ENCODE results near the gene XPO4. TPM values are rescaled to one million over a fixed set of nuclear protein-coding genes. Genes with fewer than 3 reads are reported as not detected.

The XPO4 gene
- total RNA-seq, 1 donor from 2014 or later: 25.5 TPM

GRCh38 chr13:20788312-20788711 is 114.2 kb downstream of the XPO4 start:
- no peak overlapping the region for H3K27ac Mint-ChIP-seq
- peaks cover 2% of the 10 kb centered on the region for H3K4me1 Mint-ChIP-seq (ENCODE audit: low read depth)
- no peaks in the 10 kb centered on the region for H3K27me3 Mint-ChIP-seq (ENCODE audit: low read depth)
- no peaks in the 10 kb centered on the region for H3K9me3 Mint-ChIP-seq
- no peak for DNase-seq (ENCODE audit: low spot score)
- intact Hi-C loops (cut with micrococcal nuclease): no loop called here
- H3K4me3 Mint-ChIP-seq (ENCODE audit: low read depth): no peak overlapping the region
- H3K36me3 Mint-ChIP-seq (ENCODE audit: low read depth): peaks cover 50% of the 10 kb centered on the region

GRCh38 chr13:20787180-20787579 is 115.4 kb downstream of the XPO4 start:
- intact Hi-C loops (cut with micrococcal nuclease): no loop called here
- no peaks in the 10 kb centered on the region for H3K27me3 Mint-ChIP-seq (ENCODE audit: low read depth)
- H3K9me3 Mint-ChIP-seq: no peaks in the 10 kb centered on the region
- H3K4me1 Mint-ChIP-seq (ENCODE audit: low read depth): peaks cover 2% of the 10 kb centered on the region
- no peak overlapping the region for H3K27ac Mint-ChIP-seq
- DNase-seq (ENCODE audit: low spot score): no peak
- no peak overlapping the region for H3K4me3 Mint-ChIP-seq (ENCODE audit: low read depth)
- peaks cover 56% of the 10 kb centered on the region for H3K36me3 Mint-ChIP-seq (ENCODE audit: low read depth)

GRCh38 chr13:20782116-20782708 is 120.3 kb downstream of the XPO4 start:
- Mint-ChIP-seq H3K27ac (no peak overlapping the region), H3K4me1 (ENCODE audit: low read depth) (no peaks in the 10 kb centered on the region), H3K9me3 (no peaks in the 10 kb centered on the region), H3K4me3 (ENCODE audit: low read depth) (no peak overlapping the region), H3K27me3 (ENCODE audit: low read depth) (no peaks in the 10 kb centered on the region), H3K36me3 (ENCODE audit: low read depth) (peaks cover 56% of the 10 kb centered on the region)
- no peak for DNase-seq (ENCODE audit: low spot score)
- intact Hi-C loops (cut with micrococcal nuclease): no loop called here

GRCh38 chr13:20780317-20780716 is 122.2 kb downstream of the XPO4 start:
- Mint-ChIP-seq H3K9me3 (no peaks in the 10 kb centered on the region), H3K4me1 (ENCODE audit: low read depth) (peaks cover under 1% of the 10 kb centered on the region), H3K36me3 (ENCODE audit: low read depth) (peaks cover 53% of the 10 kb centered on the region), H3K4me3 (ENCODE audit: low read depth) (no peak overlapping the region), H3K27ac (no peak overlapping the region), H3K27me3 (ENCODE audit: low read depth) (no peaks in the 10 kb centered on the region)
- DNase-seq (ENCODE audit: low spot score): no peak
- intact Hi-C loops (cut with micrococcal nuclease): no loop called here

GRCh38 chr13:20779405-20779804 is 123.1 kb downstream of the XPO4 start:
- no peak overlapping the region for H3K27ac Mint-ChIP-seq
- H3K9me3 Mint-ChIP-seq: no peaks in the 10 kb centered on the region
- no peak overlapping the region for H3K4me3 Mint-ChIP-seq (ENCODE audit: low read depth)
- DNase-seq (ENCODE audit: low spot score): no peak
- H3K4me1 Mint-ChIP-seq (ENCODE audit: low read depth): peaks cover 9% of the 10 kb centered on the region
- H3K36me3 Mint-ChIP-seq (ENCODE audit: low read depth): peaks cover 59% of the 10 kb centered on the region
- intact Hi-C loops (cut with micrococcal nuclease): no loop called here
- no peaks in the 10 kb centered on the region for H3K27me3 Mint-ChIP-seq (ENCODE audit: low read depth)

GRCh38 chr13:20778311-20778710 is 124.2 kb downstream of the XPO4 start:
- H3K36me3 Mint-ChIP-seq (ENCODE audit: low read depth): peaks cover 52% of the 10 kb centered on the region
- no peak overlapping the region for H3K4me3 Mint-ChIP-seq (ENCODE audit: low read depth)
- H3K27me3 Mint-ChIP-seq (ENCODE audit: low read depth): no peaks in the 10 kb centered on the region
- no peak for DNase-seq (ENCODE audit: low spot score)
- intact Hi-C loops (cut with micrococcal nuclease): no loop called here
- H3K4me1 Mint-ChIP-seq (ENCODE audit: low read depth): peaks cover 11% of the 10 kb centered on the region
- no peak overlapping the region for H3K27ac Mint-ChIP-seq
- H3K9me3 Mint-ChIP-seq: no peaks in the 10 kb centered on the region

GRCh38 chr13:20776751-20777150 is 125.8 kb downstream of the XPO4 start:
- H3K4me1 Mint-ChIP-seq (ENCODE audit: low read depth): peaks cover 20% of the 10 kb centered on the region
- H3K4me3 Mint-ChIP-seq (ENCODE audit: low read depth): no peak overlapping the region
- no peak overlapping the region for H3K27ac Mint-ChIP-seq
- no peak for DNase-seq (ENCODE audit: low spot score)
- no peaks in the 10 kb centered on the region for H3K9me3 Mint-ChIP-seq
- H3K27me3 Mint-ChIP-seq (ENCODE audit: low read depth): no peaks in the 10 kb centered on the region
- peaks cover 49% of the 10 kb centered on the region for H3K36me3 Mint-ChIP-seq (ENCODE audit: low read depth)
- intact Hi-C loops (cut with micrococcal nuclease): no loop called here

- H3K27me3 Mint-ChIP-seq (ENCODE audit: low read depth): no peaks in the 10 kb centered on the region
- no peak overlapping the region for H3K27ac Mint-ChIP-seq
- no peak for DNase-seq (ENCODE audit: low spot score)
- peaks cover 23% of the 10 kb centered on the region for H3K4me1 Mint-ChIP-seq (ENCODE audit: low read depth)
- H3K36me3 Mint-ChIP-seq (ENCODE audit: low read depth): peaks cover 53% of the 10 kb centered on the region
- peaks cover 5% of the 10 kb centered on the region for H3K9me3 Mint-ChIP-seq
- no peak overlapping the region for H3K4me3 Mint-ChIP-seq (ENCODE audit: low read depth)
- intact Hi-C loops (cut with micrococcal nuclease): no loop called here
Observed at GRCh38 chr13:20775961-20776360, 126.6 kb downstream of the XPO4 start.

GRCh38 chr13:20774746-20775145 is 127.8 kb downstream of the XPO4 start:
- Mint-ChIP-seq H3K36me3 (ENCODE audit: low read depth) (peaks cover 59% of the 10 kb centered on the region), H3K27ac (peak overlapping the region; percentile 60), H3K4me1 (ENCODE audit: low read depth) (peaks cover 23% of the 10 kb centered on the region), H3K9me3 (peaks cover 13% of the 10 kb centered on the region), H3K27me3 (ENCODE audit: low read depth) (no peaks in the 10 kb centered on the region), H3K4me3 (ENCODE audit: low read depth) (peak overlapping the region; percentile 70)
- no peak for DNase-seq (ENCODE audit: low spot score)
- intact Hi-C loops (cut with micrococcal nuclease): no loop called here

- Mint-ChIP-seq H3K27me3 (ENCODE audit: low read depth) (no peaks in the 10 kb centered on the region), H3K4me1 (ENCODE audit: low read depth) (peaks cover 23% of the 10 kb centered on the region), H3K4me3 (ENCODE audit: low read depth) (peak within 1 kb of the TSS; percentile 95), H3K27ac (peak within 1 kb of the TSS; percentile 99), H3K9me3 (peaks cover 25% of the 10 kb centered on the region), H3K36me3 (ENCODE audit: low read depth) (peaks cover 68% of the 10 kb centered on the region)
- intact Hi-C loops (cut with micrococcal nuclease): loop anchor here (2.0 kb wide), 2 partner anchors 71 to 129 kb away; partner anchors contain the start of genes IL17D and XPO4
- peak; percentile 93 for DNase-seq (ENCODE audit: low spot score)
Observed at GRCh38 chr13:20773194-20774080, 129.1 kb downstream of the XPO4 start, which contains the start of gene EEF1AKMT1. TSS of gene EEF1AKMT1 (minus strand) at chr13:20773961. CDS start at chr13:20757598, 16,363 bp downstream.

- H3K9me3 Mint-ChIP-seq: peaks cover 34% of the 10 kb centered on the region
- H3K4me1 Mint-ChIP-seq (ENCODE audit: low read depth): peaks cover 23% of the 10 kb centered on the region
- peaks cover 71% of the 10 kb centered on the region for H3K36me3 Mint-ChIP-seq (ENCODE audit: low read depth)
- H3K27ac Mint-ChIP-seq: peak overlapping the region; percentile 99
- intact Hi-C loops (cut with micrococcal nuclease): loop anchor here (2.0 kb wide), 2 partner anchors 70 to 130 kb away; partner anchors contain the start of genes IL17D and XPO4
- no peak for DNase-seq (ENCODE audit: low spot score)
- peak overlapping the region; percentile 95 for H3K4me3 Mint-ChIP-seq (ENCODE audit: low read depth)
- no peaks in the 10 kb centered on the region for H3K27me3 Mint-ChIP-seq (ENCODE audit: low read depth)
Observed at GRCh38 chr13:20772401-20773131, 130.0 kb downstream of the XPO4 start.

GRCh38 chr13:20769834-20770233 is 132.7 kb downstream of the XPO4 start:
- Mint-ChIP-seq H3K9me3 (peaks cover 39% of the 10 kb centered on the region), H3K4me1 (ENCODE audit: low read depth) (peaks cover 18% of the 10 kb centered on the region), H3K27me3 (ENCODE audit: low read depth) (no peaks in the 10 kb centered on the region), H3K4me3 (ENCODE audit: low read depth) (no peak overlapping the region), H3K36me3 (ENCODE audit: low read depth) (peaks cover 59% of the 10 kb centered on the region), H3K27ac (no peak overlapping the region)
- DNase-seq (ENCODE audit: low spot score): no peak
- intact Hi-C loops (cut with micrococcal nuclease): no loop called here

Data from activated T-helper 2 cell treated with anti-CD3 and anti-CD28 coated beads, Interferon-gamma antibody, Interleukin-2, Interleukin-4, amounts not matched to agents 10 μg/mL and 5 μg/mL and 100 μg/mL, durations not matched to agents 14 hours and 24 hours and 36 hours (primary cell).